AG09319 (cell line): ENCODE results near the gene NT5C2.

Source experiments
- DNase-seq: peaks from one replicate; pipeline ENCODE4 v3.0.0-alpha.2; 2010; ENCODE audit warnings: low read depth; ENCODE audit errors: extremely low read depth
- TF ChIP-seq, protein P1 (sequence below): IDR thresholded peaks from 2 replicates; pipeline ENCODE4 v1.5.1; 2011; ENCODE audit warnings: low read depth, mild to moderate bottlenecking, inconsistent platforms, low read length, moderate library complexity

NT5C2 gene

DNA sequence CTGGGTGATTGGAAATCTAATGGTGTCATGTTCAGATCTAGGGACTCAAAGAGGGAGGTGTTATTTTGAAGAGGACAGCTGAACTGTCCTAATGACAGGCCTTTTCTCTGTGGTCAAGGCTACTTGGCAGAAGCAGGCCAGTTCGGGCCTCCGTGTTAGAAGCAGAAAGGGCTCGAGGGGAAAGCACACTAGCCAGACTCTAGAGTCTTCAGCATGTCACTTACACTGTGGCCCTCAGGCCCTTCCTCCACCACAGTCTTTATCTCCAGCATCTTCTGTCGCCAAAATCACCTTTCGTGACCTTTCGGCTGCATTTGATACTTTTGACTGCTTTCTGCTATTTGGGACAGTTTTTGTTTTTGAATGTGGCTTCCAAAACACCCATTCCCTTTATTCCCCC, 151.7 kb downstream of the NT5C2 start:
- TF ChIP-seq, protein P1, sequence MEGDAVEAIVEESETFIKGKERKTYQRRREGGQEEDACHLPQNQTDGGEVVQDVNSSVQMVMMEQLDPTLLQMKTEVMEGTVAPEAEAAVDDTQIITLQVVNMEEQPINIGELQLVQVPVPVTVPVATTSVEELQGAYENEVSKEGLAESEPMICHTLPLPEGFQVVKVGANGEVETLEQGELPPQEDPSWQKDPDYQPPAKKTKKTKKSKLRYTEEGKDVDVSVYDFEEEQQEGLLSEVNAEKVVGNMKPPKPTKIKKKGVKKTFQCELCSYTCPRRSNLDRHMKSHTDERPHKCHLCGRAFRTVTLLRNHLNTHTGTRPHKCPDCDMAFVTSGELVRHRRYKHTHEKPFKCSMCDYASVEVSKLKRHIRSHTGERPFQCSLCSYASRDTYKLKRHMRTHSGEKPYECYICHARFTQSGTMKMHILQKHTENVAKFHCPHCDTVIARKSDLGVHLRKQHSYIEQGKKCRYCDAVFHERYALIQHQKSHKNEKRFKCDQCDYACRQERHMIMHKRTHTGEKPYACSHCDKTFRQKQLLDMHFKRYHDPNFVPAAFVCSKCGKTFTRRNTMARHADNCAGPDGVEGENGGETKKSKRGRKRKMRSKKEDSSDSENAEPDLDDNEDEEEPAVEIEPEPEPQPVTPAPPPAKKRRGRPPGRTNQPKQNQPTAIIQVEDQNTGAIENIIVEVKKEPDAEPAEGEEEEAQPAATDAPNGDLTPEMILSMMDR = no peak

DNA sequence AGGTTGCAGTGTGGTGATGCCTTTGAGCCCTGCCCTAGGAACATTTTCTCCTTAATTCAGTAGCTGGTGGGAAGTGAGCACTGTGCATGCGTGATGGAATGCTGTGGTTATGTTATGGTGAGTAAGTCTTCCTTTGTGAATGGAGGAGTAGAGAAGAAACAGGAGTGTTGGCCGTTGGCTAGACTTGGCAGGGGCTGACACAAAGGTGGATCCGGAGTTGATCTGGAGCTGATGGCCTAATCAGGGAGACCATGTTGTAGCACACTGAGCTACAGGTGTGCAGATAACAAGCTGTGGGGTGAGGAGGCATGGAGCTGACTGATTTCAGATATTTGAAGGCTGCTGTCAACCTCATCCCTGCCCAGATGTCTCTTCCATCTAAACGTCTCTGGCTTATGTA, 152.7 kb downstream of the NT5C2 start:
- DNase-seq = peak; percentile 12
- TF ChIP-seq, protein P1 = no peak

More for the DNA sequence above, 151.7 kb downstream of the NT5C2 start:
- DNase-seq = no peak

DNA sequence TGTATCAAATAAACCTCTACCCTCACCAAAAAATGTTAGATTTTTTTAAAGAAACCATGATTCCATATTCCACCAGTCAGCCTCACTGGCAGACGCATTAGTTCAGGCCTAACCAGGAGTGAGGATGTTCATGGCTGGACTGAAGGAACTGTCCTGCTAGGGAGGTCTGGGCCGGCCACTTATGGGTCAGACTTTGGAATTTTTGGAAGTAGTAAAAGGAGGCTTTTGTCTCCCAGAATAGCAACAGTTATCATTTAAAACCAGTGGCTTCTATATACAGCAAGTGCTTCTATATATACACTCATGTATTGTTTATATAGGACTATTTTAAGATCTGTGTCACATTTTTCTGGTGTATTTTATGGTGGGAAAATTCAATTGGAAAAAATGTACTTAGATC, 154.5 kb downstream of the NT5C2 start:
- DNase-seq = no peak
- TF ChIP-seq, protein P1 = no peak
